ENCODE measurements around the gene ANKS3.

GRCh38 chr16:4651827-4652226 is 82.2 kb downstream of the ANKS3 start:
- TF ChIP-seq WRNIP1 (IDR thresholded peaks at IDR 0.05; ENCODE audit: borderline replicate concordance, low read depth, low read length) (no peak), REST (IDR thresholded peaks at IDR 0.05; ENCODE audit: low read depth, low read length) (no peak), HDAC2 (IDR thresholded peaks at IDR 0.05) (no peak), CTCF (IDR thresholded peaks at IDR 0.05 in 2 of 3, conservative IDR thresholded peaks at IDR 0.05 in 1 of 3; ENCODE audit: control insufficient read depth in 2 of 3, extremely low read depth in 1 of 3, insufficient read depth in 1 of 3, low read depth in 3 of 3, low read length in 3 of 3) (no peak)
